Epithelial cell of prostate (primary cell): ENCODE data around the gene SCGB2B2.

Source experiments
- DNase-seq: peaks from one replicate; pipeline ENCODE4 v3.0.0-alpha.2; 2011; ENCODE audit warnings: low read depth, low spot score
- H3K27ac ChIP-seq: fragments of 450-650 bp; 2 replicates; pipeline ENCODE4 v1.5.1; 2017; ENCODE audit warnings: mild to moderate bottlenecking

The SCGB2B2 gene

DNA sequence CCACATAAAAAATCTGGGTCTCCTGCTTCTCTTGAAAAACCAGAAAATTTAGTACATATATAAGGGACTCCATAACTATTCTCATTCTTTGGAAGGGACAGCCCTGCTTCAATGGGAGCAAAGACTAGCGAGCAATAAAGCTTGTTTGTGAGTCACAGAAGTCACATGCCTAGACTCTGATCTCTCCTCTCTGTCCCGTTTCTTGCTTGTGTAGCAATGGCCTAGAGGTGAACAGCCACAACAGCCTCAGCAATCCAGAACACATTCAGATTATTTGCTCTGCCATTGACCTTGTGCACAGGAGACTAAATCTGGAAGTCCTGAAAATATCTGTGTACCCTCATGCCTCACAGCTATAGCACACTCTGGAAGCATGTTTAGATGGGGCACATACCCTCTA lies 43.2 kb downstream of the SCGB2B2 start:
- no peak overlapping the region for H3K27ac ChIP-seq
- DNase-seq: no peak
